NT2/D1 (cell line): Measurements from ENCODE around the gene ORC2.

ENCODE experiments used
- SUZ12 ChIP-seq: IDR thresholded peaks from 2 replicates; pipeline ENCODE4 v1.6.1; 2011; ENCODE audit not compliant: insufficient read length, insufficient read depth; ENCODE audit errors: extremely low read depth
- YY1 ChIP-seq: IDR thresholded peaks from 2 replicates; pipeline ENCODE4 v1.6.1; 2011; ENCODE audit not compliant: insufficient read length, insufficient read depth
- ZNF274 ChIP-seq: IDR thresholded peaks from 2 replicates; pipeline ENCODE4 v1.6.1; 2011; ENCODE audit warnings: mild to moderate bottlenecking, low read depth, low read length

GRCh38 chr2:200864176-200865034 is 99.1 kb downstream of the ORC2 start, which contains the start of gene CLK1:
- TF ChIP-seq YY1 (peak; percentile 97), ZNF274 (no peak), SUZ12 (no peak)
